NCI-H2227 treated with DMSO at 0.1 percent for 48 hours (cell line): ENCODE measurements around the gene ENDOG.
"Not testable (repeated sequence)": the region's sequence is repeated elsewhere in the genome, so short reads cannot be mapped to it uniquely, and the experiment has no call there.

Source experiments
- DNase-seq: peaks from one replicate; lab custom pipeline; 2025; lab: John Stamatoyannopoulos, UW

Gene ENDOG

DNA sequence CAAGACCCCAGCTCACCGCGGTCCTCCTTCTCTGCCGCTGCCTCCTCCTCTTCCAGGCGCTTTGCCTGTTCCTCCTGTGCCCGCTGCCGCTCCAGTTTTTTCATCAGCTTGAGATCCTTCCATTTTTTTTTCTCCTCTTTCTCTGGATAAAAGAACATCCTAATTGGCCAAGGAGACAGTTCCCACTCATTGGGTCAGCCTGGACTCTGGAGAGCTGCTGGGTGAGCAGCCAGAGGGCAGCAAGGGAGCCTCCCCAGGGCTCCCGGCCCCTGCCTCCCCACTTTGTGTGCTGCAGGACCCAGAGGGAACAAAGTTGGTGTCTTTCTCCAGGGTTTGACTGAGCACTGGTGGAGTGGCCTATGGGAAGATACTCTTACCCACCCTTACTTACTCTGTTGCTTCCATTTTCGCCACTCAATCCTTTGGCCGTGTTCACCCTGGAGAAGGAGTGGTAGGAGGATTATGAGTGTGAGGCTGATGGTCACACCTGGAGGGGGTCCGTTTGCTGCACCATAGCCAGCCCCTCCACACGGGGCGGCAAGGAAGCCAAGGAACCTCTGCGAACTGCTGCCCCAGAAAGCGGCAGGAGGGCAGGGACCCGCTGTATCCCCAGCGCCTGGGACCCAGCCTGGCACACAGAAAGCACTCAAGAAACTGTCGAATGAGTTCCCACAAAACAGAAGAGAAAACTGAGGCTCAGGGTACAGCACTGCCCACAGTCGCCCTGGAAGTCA is 10.6 kb downstream of the ENDOG start:
- no peak for DNase-seq

DNA sequence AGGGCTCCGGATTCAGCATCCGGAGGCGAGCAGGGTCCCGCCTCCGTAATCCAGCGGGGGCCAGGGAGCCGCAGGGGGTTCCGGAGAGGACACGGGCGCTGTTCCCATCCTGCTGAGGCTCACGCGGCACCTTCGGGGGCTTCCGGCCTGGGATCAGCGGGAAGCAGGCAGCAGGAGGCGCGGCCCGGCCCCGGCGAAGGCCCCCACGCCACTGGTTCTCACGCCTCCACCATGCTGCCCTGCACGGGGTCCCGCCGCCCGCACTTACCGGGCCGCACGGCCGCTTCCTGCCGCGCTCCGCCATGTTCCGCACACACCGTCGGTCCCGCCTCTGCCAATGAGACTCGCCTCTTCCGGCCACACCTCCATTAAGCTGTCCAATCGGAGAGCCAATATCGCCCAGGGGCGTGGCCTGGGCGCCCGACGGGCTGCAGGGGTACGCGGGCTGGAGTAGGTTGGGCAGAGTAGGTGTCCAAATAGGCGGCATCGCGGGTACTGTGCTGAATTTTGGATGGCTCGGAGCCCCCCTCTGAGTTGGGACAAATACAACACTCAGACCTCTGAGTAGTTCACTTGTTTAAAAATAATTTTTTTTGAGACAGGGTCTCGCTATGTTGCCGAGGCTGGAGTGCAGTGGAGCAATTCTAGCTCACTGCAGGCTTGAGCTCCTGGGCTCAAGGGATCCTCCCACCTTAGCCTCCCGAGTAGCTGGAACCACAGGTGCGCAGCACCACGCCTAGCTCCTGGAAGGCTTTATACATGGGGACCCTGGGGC is 11.4 kb downstream of the ENDOG start, which contains the start of gene SPOUT1:
TSS of gene SPOUT1 (minus strand) at position 318 of the 775 bp plus-strand sequence. CDS start at position 304, 14 bp downstream.
- DNase-seq = peak; percentile 83

DNA sequence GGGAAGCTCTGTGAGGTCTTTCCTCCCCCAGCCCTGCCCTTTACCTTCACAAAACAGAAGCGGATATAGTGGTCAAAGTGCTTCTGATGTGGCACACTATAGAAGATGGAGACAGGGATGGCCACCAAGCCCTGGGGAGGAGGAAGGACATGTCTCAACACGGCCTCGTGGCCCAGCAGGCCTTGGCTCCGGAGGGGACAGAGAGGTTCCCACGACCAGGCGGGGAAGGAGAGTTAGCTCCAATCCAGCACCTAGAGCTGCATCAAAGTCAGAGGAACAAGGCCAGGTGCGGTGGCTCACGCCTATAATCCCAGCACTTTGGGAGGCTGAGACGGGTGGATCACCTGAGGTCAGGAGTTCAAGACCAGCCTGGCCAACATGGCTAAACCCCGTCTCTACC is 15.4 kb downstream of the ENDOG start:
- no peak for DNase-seq

DNA sequence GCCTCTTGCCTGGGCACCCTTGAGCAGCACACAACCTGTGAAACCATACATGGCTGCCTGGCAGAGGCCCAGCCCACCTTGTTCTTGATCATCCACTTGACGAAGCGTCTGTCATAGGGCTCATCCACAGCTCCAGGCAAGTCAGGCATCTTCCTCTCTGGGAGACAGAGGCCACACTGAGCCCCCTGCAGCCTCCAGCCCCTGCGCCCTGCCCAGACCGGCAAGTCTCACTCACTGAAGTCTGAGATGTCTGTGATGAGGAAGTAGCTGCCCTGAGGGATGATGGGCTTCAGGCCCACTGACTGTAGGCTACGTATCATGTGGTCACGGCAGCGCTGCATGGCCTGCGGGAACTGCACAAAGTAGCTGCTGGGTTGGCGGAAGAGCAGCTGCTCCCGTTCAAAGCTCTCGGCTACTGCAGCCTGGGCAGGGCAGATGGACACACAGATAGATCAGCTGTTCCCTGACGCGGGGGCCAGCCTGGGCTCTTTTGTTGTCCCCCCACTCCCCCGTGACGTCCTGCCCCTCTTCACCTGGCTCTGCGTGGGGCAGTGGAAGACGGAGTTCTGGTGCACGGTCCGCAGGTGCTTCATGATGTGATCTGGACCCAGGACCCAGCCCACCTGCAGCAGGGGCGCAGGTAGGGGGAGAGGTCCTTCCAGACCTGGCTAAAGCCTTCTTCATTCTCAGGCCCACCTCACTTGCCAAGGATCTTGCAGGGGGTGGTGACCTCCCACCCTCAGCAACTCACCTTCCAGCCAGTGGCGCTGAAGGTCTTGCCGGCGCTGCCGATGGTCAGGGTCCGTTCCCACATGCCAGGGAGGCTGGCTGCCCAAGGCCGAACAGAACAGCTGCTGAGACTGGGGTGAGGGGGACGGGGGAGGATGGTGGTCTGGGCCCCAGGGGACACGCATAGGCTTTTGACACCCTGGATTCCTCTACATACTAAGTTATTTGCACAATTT is 17.2 kb downstream of the ENDOG start:
- DNase-seq = no peak

DNA sequence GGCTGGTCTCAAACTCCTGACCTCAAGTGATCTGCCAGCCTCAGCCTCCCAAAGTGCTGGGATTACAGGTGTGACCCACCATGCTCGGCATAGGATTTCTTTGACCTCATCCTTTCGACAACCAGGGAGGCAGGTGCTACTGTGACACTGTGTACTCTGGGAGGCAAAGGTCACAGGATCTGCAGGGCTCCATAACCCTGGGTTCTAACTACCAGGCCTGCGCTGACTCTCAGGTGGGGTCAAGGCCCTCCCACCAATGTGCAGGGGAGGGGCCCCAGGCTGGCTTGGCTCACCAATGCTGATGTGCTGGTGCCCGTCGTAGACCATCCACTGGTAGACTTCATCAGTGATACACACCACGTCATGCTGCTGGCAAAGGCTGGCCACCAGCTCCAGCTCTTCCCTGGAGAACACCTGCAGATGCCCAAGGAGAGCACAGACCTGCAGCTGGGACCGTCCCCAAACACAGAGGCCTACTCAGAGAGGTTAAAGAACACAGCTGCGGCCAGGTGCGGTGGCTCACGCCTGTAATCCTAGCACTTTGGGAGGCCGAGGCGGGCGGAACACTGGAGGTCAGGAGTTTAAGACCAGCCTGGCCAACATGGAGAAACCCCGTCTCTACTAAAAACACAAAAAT is 18.3 kb downstream of the ENDOG start:
- no peak for DNase-seq

DNA sequence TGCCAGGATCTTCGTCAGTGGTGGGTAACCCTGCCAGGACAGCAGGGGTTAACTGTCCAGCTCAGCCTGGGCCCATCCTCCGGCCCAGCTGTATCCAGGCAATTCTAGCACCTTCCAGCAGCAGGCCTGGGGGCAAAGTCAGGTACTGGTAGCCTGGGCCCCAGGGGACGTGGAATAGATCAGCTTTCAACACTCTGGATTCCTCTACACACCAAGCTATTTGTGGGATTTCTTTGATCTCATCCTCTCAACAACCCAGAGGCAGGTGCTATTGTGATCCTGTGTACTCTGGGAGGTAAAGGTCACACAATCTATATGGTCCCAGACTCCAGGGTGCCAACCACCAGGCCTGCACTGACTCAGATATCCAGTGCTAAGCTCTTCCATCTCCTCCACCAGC is 20.0 kb downstream of the ENDOG start:
- no peak for DNase-seq

DNA sequence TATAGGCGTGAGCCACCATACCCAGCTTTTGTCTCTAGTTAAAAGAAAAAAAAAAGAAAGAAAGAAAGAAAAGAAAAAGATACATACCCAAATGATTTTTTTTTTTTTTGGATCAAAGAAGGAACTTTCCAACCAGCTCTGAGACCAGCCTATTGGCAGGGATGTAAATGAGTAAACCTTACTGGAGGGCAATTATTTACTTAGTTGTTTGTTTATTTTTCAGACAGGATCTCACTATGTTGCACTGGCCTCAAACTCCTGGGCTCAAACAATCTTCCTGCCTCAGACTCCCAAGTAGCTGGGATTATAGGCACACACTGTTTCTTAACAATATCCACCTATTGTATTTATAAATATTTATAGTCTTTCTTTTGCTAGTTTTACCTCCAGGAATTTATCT is 22.2 kb downstream of the ENDOG start:
- no peak for DNase-seq

DNA sequence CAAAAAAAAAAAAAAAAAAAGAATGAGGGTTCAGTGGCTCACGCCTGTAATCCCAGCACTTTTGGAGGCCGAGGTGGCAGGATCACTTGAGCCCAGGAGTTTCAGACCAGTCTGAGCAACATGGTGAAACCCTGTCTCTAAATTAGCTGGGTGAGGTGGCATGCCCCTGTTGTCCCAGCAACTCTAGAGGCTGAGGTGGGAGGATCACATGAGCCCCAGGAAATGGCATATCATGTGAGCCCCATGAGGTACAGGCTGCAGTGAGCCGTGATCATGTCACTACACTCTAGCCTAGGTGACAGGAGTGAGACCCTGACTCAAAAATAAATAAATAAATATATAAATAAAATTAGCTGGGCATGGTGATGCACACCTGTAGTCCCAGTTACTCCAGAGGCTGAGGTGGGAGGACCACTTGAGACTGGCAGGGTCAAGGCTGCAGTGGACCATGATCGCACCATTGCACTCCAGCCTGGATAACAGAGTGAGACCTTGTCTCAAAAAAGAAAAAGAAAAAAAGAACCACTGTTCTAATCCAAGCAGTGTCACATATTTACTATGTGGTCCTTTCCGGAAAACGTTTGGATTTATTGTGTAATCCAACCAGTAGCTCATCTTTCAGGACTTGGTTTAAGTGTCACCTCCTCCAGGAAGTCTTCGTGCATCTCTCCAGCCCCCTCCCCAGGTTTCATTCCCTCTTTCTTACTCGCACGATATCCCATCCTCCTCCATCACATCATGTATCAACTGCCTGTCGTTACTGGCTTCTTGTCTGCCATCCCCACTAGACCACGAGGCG is 23.6 kb downstream of the ENDOG start:
- no peak for DNase-seq

DNA sequence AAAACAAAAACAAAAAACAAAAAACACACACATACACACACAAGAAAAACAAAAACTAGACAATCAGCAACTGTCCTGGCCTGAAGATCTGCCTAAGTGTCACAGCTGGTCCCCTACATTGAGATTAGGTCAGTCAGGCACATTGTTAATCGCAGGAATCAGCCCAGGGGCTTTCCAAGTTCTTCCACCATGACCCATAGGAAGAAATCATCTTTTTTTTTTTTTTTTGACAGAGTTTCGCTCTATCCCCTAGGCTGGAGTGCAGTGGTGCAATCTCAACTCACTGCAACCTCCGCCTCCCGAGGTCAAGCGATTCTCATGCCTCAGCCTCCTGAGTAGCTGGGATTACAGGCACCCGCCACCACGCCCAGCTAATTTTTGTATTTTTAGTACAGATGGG is 24.9 kb downstream of the ENDOG start:
- not testable (repeated sequence) for DNase-seq

DNA sequence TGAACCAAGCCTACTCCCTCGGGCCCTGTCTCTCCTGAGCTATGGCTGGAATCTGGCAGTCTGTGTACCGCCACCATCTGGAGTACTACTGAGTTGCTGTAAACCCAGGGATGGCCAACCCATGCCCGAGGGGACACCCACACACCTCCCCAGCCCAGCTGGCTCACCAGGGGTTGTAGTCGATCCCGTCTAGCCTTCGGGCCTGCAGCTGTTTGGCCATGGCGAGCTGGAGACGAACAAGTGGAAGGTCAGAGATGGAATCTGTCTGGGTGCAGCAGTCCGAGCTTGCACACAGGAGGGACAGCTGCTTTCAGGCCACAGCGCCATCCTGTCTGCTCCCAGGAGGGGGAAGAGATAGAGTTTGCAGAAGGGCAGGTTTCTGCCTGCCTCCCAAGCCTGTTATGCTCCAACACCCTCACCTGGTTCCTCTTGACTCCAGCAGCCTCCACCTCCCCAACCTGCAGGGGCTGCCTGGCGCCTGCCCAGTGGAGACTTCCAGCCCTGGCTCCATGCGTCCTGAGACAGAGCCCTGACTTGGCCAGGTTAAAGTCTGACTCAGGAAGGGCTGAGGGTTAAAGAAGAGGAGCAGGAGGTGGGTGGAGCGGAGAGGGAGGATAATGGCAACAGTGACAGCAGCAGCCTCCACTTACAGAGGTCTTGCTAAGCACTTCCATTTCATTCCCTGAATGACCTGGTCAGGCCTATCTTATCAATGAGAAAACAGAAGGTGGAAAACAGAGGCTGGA is 27.1 kb downstream of the ENDOG start:
- no peak for DNase-seq

DNA sequence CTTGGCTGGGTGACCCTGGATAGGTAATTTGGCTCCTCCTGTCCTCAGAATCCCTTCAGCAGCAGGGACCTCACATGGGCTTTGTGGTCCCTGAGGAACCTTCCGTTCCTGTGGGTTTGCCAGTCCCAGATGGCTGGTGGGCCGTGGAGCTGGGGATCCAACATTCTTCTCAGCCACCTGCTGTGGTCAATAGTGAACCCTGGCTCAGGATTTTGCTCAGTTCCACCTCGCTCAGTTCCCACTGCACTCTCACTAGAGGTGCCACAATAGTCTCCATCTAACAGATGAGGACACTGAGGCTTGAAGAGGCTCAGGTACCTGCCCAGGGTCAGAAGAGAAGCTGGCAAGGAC is 28.4 kb downstream of the ENDOG start:
- no peak for DNase-seq

DNA sequence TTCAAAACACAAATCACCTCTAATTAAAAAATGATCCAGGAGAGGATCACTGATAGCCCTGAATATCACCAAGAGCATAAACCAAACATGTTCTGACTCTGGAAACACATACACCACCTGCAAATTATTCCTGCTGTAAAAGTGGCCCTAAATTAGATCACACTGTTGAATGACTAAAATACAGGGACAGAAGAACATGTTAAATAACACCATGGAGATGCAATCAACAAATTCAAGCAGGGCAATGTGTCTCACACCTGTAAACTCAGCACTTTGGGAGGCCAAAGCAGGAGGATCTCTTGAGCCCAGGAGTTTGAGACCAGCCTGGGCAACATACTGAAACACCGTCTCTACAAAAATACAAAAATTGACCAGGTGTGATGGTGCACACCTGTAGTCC is 29.5 kb downstream of the ENDOG start:
- DNase-seq = no peak

DNA sequence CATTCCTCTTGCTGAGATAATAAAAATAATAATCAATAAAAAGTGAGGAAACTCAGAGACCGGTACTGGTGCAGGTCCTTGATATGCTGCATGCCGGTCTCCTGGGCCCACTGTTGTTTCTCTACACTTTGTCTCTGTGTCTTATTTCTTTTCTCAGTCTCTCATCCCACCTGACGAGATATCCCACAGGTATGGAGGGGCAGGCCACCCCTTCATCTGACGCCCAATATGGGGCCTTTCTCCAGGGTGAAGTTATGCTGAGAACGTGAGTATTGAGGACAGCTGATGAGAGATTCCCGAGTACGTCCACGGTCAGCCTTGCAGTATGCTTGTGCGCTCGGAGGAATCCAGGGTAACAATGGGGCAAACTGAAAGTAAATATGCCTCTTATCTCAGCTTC is 32.7 kb downstream of the ENDOG start:
- DNase-seq = not testable (repeated sequence)

DNA sequence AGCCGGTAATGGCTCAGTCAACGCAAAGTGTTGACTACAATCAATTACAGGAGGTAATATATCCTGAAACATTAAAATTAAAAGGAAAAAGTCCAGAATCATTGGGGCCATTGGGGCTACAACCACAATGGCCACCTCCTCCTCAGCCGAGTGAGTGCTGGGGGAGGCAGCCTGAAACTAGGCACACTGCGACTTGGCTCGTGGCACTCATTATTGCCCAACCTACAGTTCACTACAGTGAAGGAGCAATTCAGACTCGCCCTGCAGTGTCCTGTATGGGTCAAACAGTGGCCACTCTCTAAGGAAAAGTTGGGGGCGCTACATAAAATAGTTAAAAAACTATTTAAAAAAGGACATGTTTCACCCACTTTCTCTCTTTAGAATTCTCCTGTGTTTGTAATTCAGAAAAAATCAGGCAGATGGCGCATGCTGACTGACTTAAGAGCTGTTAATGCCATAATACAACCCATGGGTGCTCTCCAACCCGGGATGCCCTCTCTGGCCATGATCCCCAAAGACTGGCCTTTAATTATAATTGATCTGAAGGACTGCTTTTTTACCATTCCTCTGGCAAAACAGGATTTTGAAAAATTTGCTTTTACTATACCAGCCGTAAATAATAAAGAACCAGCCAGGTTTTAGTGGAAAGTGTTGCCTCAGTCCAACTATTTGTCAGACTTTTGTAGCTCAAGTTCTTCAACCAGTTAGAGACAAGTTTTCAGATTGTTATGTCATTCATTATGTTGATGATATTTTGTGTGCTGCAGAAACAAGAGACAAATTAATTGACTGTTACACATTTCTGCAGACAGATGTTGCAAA is 33.7 kb downstream of the ENDOG start:
- not testable (repeated sequence) for DNase-seq

DNA sequence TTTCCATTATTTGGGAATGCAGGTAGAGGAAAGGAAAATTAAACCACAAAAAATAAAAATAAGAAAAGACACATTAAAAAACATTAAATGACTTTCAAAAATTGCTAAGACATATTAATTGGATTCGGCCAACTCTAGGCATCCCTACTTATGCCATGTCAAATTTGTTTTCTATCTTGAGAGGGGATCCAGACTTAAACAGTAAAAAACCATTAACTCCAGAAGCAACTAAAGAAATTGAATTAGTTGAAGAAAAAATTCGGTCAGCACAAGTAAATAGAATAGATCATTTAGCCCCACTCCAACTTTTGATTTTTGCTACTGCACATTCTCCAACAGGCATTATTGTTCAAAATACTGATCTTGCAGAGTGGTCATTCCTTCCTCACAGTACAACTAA is 34.3 kb downstream of the ENDOG start:
- not testable (repeated sequence) for DNase-seq

DNA sequence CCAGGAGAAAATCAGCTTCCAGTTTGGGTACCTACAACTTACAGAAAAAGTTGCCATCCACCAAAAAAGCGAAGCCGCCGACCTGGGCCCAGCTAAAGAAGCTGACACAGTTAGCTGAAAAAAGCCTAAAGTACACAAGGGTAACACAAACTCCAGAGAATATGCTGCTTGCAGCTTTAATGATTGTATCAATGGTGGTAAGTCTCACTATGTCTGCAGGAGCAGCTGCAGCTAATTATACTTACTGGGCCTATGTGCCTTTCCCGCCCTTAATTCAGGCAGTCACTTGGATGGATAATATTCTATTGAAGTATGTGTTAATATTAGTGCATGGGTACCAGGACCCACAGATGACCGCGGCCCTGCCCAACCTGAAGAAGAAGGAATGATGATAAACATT is 36.2 kb downstream of the ENDOG start:
- not testable (repeated sequence) for DNase-seq

DNA sequence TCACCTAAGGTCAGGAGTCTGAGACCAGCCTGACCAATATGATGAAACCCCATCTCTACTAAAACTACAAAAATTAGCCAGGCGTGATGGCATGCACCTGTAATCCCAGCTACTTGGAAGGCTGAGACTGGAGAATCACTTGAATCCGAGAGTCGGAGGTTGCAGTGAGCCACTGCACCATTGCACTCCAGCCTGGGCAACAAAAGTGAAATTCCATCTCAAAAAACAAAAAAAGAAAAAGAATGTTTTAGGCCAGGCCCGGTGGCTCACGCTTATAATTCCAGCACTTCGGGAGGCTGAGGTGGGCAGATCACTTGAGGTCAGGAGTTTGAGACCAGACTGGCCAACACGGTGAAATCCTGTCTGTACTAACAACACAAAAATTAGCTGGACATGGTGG is 40.2 kb downstream of the ENDOG start:
- DNase-seq = not testable (repeated sequence)

DNA sequence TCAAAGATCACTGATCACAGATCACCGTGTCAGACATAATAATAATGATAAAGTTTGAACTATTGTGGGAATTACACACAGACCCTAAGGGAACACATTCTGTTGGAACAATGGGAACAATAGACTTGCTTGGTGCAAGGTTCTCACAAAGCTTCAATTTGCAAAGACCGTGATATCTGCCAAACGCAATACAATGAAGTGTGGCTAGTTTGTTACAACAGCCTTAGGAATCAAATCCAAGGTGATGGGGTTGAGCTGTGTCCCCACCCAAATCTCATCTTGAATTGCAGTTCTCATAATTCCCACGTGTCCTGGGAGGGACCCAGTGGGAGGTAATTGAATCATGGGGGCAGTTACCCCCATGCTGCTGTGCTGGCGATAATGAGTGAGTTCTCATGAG is 42.6 kb downstream of the ENDOG start:
- no peak for DNase-seq

DNA sequence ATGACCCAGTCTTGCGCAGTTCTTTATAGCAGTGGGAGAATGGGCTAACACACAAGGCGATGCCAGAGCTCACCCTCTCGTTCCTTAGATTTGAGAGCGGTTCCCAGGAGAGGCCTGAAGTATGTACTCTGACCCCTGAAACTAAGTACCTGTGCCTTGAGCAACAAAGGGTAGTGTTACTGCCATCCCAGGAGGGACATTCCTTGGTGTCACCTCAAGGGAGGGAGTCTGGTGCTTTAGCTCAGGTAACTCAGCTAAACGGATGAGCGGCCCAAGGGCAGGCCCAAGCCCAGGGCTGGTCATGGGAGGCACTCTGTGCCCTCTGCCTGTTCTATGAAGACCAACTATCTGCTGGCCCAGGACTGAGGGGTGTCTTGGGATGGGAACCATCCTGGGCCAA is 43.2 kb downstream of the ENDOG start:
- DNase-seq = no peak
